ENCODE results near the gene SETD1B.

DNA sequence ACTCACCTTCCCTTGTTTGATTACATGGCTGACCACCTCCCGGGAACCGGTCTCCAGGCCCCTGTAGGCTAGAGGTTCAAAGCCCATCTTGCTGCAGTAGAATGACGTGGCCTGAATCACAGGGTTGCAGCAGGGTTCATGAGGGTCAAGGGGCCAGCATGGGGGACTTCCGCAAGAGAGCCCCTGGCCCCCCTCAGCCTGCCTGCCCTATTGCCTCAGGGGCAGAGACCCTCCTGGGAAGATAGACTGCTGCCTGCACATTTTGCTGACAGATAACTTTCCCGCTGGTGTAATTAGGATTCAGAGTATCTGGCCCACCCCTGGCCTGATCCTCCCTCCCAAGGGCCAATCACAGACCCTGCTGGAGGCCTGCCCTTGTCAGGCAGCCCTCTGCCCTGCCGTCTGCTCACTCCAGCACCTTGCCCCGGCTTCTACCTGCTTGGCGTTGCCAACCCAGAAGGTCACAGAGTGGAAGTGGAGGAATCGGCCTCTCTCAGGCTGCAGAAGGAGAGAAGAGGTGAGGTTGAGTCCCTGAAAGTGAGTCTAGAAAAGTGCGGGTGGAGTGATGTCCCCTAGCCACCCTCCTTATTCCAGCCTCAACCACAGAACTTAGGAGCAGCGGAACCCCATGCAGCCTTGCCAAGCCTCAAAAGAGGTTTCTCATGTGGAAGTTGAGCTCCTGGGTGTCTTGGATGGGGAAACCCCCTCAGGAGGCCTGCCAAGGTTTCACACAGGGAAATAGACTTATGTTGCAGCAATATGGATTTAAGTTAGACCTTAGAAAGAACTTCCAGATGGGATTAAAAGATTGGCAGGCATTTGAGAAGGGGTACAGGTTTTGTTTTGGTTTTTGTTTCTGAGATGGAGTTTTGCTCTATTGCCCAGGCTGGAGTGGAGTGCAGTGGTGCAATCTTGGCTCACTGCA, 53.8 kb downstream of the SETD1B start:
- TF ChIP-seq, protein P1, sequence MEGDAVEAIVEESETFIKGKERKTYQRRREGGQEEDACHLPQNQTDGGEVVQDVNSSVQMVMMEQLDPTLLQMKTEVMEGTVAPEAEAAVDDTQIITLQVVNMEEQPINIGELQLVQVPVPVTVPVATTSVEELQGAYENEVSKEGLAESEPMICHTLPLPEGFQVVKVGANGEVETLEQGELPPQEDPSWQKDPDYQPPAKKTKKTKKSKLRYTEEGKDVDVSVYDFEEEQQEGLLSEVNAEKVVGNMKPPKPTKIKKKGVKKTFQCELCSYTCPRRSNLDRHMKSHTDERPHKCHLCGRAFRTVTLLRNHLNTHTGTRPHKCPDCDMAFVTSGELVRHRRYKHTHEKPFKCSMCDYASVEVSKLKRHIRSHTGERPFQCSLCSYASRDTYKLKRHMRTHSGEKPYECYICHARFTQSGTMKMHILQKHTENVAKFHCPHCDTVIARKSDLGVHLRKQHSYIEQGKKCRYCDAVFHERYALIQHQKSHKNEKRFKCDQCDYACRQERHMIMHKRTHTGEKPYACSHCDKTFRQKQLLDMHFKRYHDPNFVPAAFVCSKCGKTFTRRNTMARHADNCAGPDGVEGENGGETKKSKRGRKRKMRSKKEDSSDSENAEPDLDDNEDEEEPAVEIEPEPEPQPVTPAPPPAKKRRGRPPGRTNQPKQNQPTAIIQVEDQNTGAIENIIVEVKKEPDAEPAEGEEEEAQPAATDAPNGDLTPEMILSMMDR (IDR thresholded peaks at IDR 0.05), result no peak
- TF ChIP-seq POLR2A (IDR thresholded peaks at IDR 0.05), result no peak
- no peak for TF ChIP-seq POLR2AphosphoS5 (IDR thresholded peaks at IDR 0.05)
- TF ChIP-seq EP300 (IDR thresholded peaks at IDR 0.05), result no peak

Data from suprapubic skin (tissue), 4 donors.